GM06990 (cell line): ENCODE results near the gene GRK3.

ENCODE experiments used
- DNase-seq: peaks from one replicate; pipeline ENCODE4 v3.0.0-alpha.2; 2011; ENCODE audit not compliant: insufficient read length; ENCODE audit errors: extremely low read depth
- H3K27me3 ChIP-seq: replicated peaks from 2 replicates; pipeline ENCODE4 v1.6.0; 2011; ENCODE audit warnings: low read length; ENCODE audit not compliant: control insufficient read depth, insufficient read depth
- H3K36me3 ChIP-seq: 2 replicates; pipeline ENCODE4 v1.5.1; 2011; ENCODE audit warnings: low read length; ENCODE audit not compliant: control insufficient read depth, insufficient read depth
- H3K4me3 ChIP-seq: replicated peaks from 2 replicates; pipeline ENCODE4 v1.5.1; 2011; ENCODE audit warnings: low read depth, mild to moderate bottlenecking, control low read depth, low read length
- CTCF ChIP-seq: IDR thresholded peaks from 2 replicates; pipeline ENCODE4 v1.5.1; 2011; ENCODE audit warnings: low read length, control low read depth, mild to moderate bottlenecking, inconsistent platforms; ENCODE audit not compliant: insufficient read depth, poor library complexity, severe bottlenecking

Gene GRK3

GRCh38 chr22:25677631-25678030 is 113.2 kb downstream of the GRK3 start:
- no peak for DNase-seq
- no peak overlapping the region for H3K4me3 ChIP-seq
- no peaks in the 10 kb centered on the region for H3K27me3 ChIP-seq
- peaks cover 4% of the 10 kb centered on the region for H3K36me3 ChIP-seq
- TF ChIP-seq CTCF: no peak

- H3K4me3 ChIP-seq: no peak overlapping the region
- H3K27me3 ChIP-seq: no peaks in the 10 kb centered on the region
- DNase-seq: no peak
- peaks cover 4% of the 10 kb centered on the region for H3K36me3 ChIP-seq
- TF ChIP-seq CTCF: no peak
These were observed 115.6 kb downstream of the GRK3 start for GRCh38 chr22:25680051-25680450.

GRCh38 chr22:25680956-25681355 is 116.5 kb downstream of the GRK3 start:
- no peak for TF ChIP-seq CTCF
- H3K36me3 ChIP-seq: peaks cover 2% of the 10 kb centered on the region; the same call in 1 of the 2 replicates
- no peak for DNase-seq
- H3K4me3 ChIP-seq: no peak overlapping the region
- H3K27me3 ChIP-seq: no peaks in the 10 kb centered on the region

- no peak for TF ChIP-seq CTCF
- DNase-seq: no peak
- Histone ChIP-seq H3K36me3 (peaks cover 2% of the 10 kb centered on the region; the same call in 1 of the 2 replicates), H3K4me3 (no peak overlapping the region), H3K27me3 (no peaks in the 10 kb centered on the region)
These were observed 117.6 kb downstream of the GRK3 start for GRCh38 chr22:25682109-25682508.

- Histone ChIP-seq H3K27me3 (no peaks in the 10 kb centered on the region), H3K36me3 (peaks cover 5% of the 10 kb centered on the region), H3K4me3 (no peak overlapping the region)
- TF ChIP-seq CTCF: no peak
- DNase-seq: no peak
These were observed 124.2 kb downstream of the GRK3 start for GRCh38 chr22:25688627-25689026.

GRCh38 chr22:25689631-25690030 is 125.2 kb downstream of the GRK3 start:
- no peak for TF ChIP-seq CTCF
- no peak for DNase-seq
- H3K4me3 ChIP-seq: no peak overlapping the region
- H3K36me3 ChIP-seq: peaks cover 5% of the 10 kb centered on the region
- H3K27me3 ChIP-seq: no peaks in the 10 kb centered on the region
